DMS153 treated with DMSO at 0.1 percent for 48 hours (cell line): Measurements from ENCODE around the gene FLNB.
A peak's percentile ranks its signal among the peaks of the same experiment; 100 is the strongest.
"Not testable (repeated sequence)": the region's sequence is repeated elsewhere in the genome, so short reads cannot be mapped to it uniquely, and the experiment has no call there.

ENCODE experiments used
- DNase-seq: peaks from one replicate; lab custom pipeline; 2025; ENCODE audit not compliant: unreplicated experiment; lab: John Stamatoyannopoulos, UW

Gene FLNB

DNA sequence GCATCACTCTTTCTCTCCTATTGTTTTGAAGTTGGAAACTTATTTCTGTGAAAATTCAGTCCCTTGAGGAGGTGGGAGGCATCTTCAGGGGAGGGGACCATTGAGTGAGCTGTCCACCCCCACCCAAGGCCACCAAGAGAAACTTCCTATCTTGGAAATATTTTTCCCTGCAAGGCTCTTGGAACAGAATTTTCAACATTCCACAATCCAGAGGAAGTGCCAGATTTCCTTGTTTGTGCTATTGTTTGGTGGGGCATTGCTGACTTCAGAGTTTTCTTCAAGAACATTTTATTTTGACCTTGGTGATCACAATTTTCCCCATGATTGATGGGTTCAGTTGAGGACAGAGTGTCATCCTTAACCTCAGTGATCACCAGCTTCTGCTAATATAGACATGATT lies 190.6 kb downstream of the FLNB start:
- no peak for DNase-seq

DNA sequence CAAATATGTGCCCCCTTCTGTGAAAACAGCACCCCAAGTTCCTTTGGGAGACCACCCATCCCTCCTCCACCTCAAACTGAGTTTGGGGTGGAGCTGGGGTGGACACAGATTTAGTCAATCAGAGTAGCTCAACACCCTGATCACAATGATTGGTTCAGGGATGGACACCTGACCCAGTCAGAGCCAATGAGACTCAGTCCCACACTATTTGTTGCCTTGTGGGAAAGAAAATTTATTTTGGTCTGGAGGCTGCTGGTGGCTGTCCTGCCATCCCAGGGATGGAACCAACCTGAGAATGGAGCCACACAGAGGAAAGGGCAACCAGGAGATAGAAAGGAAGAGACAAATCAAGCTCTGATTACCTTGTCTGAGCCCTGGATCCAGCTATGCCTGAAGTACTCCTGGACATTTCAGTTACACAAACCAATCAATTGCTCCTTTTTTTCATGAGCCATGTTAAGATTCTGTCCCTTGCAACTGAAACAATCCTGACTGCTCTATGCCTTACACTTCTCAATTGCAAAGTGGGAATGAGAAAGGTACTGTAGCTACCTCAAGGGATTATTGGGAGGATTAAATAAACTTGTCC lies 192.0 kb downstream of the FLNB start:
- no peak for DNase-seq

DNA sequence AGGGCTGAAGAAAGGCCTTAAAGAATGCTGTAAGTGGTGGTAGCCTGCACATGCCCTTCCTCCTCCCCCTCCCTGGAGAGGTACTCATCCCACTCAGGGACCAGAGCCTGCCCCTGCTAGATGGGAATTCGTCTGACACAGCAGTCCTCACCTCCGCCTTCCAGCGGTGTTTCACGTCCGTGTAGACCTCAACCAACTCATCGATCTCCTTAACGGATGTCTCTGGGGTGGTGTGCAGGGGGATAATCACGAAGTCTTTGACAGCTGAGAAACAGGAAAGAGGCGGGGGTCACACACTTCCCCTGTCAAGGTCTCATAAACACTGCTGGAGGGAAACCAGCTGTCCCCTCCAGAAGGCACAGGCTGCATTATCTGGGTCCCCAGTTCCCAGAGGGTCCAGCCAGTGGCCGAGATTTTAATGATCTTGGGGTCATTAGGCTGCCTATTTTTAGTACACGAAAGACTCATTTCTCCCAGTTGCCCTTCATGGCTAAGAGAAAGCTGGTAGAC lies 192.7 kb downstream of the FLNB start:
- no peak for DNase-seq

DNA sequence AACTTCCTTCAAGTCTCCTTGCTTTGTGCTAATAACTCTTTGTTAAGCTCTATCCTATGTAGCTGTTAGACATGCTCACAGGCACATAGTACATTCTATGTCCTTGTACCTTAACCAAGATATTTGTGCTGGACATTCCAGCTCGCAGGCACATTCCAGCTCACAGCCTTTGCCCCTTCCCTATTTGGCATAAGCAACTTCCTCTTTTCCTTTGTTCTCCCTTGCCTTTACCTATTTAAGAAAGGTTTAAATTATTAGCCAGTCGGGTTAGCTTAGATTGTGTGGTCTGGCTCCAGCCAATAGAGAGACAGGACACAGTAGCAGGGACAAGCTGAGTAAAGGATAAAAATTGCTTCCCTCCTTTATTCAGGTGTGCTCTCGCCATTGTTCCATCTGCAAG lies 193.2 kb downstream of the FLNB start:
- DNase-seq, result not testable (repeated sequence)

DNA sequence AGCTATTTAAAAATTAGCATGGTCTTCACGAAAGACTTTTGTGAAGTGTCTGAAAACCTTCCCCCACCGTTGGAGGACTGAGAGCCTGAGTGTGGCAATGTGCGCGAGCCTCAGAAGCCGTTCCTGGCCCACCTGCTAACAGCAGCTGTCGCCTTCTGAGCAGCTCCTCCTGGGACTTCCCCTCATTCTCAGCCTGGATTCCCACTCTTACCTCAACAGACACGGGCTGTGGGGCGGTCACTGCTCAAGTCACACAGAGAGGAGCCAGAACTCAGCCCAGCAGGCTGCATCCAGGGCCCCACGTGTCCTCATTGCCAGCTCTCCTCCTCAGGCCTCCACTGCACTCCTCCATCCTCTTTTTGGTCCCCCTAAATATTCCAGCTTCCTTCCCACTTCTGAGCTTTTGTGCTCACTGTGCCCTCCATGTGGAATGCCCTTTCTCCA lies 194.7 kb downstream of the FLNB start:
- DNase-seq, result no peak

DNA sequence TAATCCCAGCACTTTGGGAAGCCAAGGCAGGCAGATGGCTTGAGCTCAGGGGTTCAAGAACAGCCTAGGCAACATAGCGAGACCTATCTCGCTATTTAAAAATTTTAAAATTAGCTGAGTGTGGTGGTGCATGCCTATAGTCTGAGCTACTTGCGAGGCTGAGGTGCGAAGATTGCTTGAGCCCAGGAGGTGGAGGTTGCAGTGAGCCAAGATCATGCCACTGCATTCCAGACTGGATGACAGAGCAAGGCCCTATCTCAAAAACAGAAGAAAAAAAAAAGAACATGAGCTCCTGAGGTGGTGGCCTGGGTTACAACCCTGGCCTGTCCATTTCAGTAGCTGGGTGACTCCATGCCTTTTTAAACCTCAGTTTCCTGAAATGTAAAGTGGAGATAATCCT lies 195.3 kb downstream of the FLNB start:
- DNase-seq, result no peak

DNA sequence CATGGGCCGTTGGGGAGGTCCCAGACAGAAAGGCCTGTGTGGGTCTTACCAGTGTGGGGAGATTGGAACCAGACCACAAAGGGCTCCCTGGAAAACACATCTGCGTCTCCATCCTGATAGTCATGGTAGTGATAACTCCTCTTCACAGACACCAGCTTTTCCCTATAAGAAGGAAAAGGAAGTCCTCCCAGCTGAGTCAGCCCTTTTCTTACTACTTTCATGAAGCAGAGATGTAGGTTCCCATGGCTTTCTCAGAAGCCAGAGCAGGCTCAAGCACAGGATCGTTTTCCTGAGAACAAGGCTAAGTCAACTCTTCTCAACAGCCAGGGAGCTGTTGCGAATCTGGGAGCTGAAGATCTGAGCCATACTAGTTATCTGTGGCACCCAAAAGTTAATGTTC lies 196.5 kb downstream of the FLNB start:
- no peak for DNase-seq

DNA sequence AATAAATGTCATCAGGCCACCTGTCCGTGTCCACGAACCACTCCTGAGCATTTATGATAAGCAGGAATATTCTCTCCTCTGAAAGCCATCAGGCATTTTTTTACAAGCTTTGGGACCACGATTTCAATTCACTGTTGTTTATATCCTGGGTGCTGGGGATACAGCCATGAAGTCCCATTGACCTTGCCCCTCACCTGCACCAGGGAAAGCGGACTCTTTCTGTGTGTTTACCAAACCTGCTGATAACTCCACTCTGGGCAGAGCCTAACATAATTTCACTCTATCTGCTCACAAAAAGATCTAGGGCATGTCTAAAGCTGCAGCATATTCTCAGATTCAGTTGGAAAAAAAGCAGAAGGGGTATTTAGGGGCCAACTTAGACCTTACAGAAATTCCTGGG lies 197.8 kb downstream of the FLNB start:
- DNase-seq, result no peak

DNA sequence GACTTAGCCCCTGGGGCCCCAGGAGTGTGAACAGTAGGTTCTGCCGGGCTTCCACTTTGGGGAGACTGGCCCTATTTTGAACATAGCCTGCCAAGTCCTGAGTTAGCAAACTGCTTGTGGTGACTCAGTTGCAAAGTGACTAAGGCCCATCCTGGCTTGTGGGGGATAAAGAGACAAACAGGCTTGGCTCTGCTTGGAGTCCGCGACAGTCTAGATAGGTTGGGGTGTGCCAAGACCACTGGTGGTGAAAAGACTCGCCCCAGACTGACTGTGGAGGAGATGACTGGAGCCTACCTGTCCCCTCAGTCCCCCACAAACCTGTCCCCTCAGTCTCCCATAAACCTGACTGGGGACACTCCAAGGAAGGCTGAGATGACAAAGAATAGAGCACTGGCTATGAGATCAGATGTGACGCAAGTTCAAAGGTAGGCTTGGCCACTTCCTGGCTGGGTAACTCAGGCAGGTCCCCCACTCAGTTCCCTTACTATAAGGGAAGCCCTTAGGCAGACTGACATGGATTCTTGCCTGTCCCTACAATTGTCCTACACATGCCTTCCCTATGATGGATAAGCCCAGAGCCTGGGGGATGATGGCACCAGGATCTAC lies 198.3 kb downstream of the FLNB start:
- no peak for DNase-seq

DNA sequence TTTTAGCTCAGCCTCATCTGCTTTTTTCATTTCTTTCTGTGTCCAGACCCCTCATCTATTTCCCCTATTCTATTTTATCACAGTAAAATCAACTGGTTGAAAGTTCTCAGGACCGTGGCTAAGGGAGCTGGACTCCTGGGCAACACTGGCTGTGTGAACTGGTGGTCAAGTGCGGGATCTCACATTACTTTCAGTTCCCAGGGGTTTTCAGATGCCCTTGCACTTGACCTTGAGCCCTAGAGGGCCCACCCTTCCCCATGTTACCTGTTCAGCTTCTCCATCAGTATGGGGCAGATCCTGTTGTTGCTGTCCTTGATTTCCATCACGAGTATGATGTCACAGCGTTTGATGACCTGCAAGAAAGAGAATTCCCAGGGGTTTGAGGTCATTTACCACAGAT lies 199.7 kb downstream of the FLNB start:
- DNase-seq, result no peak

DNA sequence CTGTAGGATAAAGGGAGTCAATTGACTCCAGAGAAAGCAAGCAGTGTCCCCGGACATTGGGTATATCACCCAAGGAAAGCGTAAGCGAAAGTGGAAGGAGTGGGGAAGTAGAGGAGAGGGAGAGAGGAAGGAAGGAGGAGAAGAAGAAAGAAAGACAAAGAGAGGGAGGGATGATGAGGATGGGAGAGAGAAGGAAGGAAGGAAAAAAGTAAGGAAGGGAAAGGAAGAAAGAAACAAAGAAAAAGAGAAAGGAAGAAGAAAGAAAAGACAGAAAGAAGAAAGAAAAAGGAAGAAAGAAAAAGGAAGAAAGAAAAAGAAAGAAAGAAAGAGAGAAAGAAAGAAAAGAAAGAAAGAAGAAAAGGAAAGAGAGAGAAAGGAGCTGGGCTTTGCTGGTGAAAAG lies 201.7 kb downstream of the FLNB start:
- DNase-seq, result no peak

DNA sequence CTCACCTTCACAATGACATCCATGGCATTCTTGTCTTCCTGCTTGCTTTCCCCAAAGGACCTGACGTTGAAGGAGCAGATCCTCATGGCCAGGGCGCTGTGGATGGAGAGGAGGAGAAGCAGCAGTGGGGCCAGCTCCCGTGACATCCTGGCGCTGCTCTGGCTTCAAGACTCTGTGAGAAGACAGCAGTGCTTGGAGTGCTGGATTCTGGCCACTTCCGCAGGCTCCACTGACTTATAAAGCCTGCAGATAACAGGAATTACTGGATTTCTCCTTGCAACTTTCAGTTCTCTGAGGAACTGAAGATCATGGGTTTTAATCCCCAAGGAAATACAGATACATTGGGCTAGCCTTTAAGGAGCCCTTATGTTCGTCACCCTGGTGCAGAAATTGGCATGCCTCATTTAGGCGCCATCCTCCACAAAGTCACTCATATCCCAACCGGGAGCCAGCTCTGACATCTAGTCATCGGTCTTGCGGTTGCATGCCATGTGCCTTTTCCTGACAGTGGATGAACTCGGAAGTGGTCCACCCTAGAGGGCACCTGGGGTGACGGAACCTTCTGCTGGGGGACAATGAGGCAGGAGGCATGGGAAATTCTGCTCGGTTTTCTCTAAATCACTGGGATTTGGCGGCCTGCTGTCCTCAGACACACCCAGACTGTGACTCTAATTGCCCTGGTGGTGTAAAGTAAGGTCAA lies 202.7 kb downstream of the FLNB start, which contains the start of gene DNASE1L3:
TSS of gene DNASE1L3 (minus strand) at position 212 of the 700 bp plus-strand sequence. CDS start at position 146, 66 bp downstream.
- no peak for DNase-seq

DNA sequence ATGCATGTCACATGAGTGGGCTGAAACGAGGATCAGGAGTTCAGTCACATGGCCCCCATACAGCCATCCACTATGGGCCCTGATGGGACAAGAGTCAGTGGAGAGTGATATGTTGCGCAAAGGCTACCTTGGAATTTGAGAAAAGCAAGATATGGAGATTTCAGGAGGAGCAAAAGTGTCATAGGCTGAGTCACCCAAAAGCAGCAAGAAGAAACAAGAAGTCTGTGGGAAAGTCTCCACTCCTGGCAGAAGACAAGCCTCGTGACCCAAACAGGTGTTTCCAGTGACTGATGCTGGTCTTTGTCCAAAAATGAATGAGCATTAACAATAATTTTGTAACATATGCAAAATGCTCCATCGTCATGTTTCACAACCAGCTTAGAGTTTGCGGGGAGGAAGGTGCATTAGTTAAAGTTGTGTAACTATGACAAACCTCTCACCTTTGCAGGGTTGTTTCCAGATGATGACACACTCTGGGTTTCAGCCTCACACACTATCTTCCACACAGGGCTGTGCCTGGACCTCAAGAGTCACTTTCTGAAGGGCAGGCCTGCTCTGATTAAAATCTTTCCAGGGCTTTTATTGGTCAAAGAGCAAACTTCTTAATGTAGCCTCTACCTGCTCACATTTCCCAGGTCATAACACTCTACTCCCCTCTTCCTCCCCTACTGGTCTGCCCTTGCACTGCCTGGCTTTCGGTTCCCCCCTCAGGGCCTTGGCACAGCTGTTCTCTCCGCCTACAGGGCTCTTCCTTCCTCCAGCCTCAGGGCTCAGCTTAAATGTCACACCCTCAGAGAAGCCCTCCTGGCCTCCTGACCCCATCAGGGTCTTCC lies 206.5 kb downstream of the FLNB start:
- no peak for DNase-seq

DNA sequence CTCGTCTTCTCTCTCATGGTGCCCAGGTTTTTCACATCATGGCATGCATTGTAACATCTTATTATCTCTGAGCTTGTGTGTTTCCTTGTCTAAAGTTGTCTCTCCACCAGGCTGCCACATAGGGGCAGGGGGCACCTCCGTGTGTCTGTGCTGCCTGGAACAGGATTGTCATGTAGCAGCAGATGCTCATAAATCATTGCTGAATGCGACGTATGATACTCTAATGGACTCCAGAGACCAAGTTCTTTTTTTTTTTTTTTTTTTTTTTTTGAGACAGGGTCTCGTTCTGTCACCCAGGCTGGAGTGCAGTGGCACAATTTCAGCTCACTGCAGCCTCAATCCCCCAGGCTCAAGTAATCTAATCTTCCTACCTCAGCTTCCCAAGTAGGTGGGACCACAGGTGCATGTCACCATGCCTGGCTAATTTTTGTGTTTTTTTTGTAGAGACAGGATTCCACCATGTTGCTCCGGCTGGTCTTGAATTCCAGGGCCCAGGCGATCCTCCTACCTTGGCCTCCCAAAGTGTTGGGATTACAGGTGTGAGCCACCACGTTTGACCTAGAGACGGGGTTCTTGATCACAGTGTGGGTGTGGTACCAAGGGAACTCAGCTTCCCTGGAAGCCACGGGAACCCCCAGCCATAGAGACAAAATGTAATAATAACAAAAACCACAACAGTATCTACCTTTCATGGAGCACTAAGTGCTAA lies 207.2 kb downstream of the FLNB start:
- DNase-seq, result no peak

DNA sequence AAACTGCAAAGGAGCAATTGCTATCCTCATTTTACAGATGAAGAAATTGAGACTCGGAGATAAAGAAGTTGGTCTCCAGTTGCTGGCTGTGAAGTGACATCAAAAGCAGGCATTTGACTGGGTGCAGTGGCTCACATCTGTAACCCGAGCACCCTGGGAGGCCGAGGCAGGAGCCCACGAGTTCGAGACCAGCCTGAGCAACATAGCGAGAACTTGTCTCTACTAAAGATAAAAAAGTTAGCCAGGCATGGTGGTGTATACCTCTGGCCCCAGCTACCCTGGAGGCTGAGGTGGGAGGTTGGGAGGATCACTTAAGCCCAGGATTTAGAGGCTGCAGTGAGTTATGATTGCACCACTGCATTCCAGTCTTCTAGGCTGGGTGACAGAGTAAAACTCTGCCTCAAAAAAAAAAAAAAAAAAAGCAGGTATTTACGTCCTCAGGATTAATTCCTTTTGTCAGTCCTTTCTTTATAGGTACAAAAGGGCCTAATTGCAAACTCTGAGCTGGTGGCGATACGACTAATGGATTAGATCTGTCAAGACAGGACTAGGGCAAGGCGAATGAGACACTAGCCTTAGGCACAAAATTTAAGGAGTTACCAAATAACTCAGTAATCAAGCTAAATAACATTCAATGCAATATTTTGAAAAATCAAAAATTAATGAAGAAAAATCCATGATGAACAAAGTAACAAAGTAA lies 208.4 kb downstream of the FLNB start:
- DNase-seq, result no peak

DNA sequence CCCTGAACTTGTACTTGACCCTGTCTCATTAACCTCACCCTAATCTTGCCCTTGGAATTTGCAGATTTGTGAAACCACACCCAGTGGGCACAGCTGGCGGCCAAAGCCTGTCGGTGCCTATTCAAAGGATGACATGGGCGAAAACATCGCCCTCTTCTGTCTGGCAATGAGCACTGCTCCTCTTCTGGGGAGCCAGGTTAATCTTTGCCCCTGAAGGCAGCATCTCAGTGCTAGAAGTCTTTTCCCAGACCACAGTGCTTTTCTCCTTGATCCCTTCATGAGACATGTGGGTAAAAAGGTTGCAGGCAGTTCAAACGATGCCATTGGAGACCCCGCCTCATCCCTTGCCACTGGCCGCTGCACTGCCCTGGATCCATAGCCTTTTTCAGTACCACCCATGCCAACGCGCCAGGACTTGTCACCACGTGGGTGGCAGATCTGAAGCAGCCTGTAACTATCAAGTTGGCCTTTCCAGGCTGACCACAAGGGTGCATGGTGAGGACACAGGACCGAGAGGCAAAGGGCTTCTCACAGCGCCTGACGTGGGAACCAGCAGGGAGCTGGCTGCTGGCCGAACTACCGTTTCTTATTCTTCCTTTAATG lies 209.1 kb downstream of the FLNB start:
- DNase-seq, result peak; percentile 1

DNA sequence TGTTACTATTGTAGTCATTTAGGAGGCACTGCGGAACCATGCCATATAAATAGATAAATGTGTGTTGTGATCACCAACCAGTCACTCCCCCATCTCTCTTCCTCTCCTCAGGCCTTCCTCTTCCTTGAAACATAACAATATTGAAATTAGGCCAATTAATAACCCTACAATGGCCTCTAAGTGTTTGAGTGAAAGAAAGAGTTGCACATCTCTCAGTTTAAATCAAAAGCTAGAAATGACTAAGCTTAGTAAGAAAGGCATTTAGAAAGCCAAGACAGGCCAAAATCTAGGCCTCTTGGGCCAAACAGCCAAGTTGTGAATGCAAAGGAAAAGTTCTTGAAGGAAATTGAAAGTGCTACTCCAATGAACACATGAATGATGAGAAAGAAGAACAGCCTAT lies 210.7 kb downstream of the FLNB start:
- DNase-seq, result no peak
